ENCODE data around the gene MUC4.
A peak's percentile ranks its signal among the peaks of the same experiment; 100 is the strongest.

MUC4 gene

GRCh38 chr3:195811756-195812155, at the start of gene MUC4:
Gene MUC4 (minus strand): TSS chr3:195811929. CDS start chr3:195811817, 112 bp downstream.
- DNase-seq: no peak

GRCh38 chr3:195860456-195860855, 48.7 kb upstream of the MUC4 start:
- no peak for DNase-seq

DNA sequence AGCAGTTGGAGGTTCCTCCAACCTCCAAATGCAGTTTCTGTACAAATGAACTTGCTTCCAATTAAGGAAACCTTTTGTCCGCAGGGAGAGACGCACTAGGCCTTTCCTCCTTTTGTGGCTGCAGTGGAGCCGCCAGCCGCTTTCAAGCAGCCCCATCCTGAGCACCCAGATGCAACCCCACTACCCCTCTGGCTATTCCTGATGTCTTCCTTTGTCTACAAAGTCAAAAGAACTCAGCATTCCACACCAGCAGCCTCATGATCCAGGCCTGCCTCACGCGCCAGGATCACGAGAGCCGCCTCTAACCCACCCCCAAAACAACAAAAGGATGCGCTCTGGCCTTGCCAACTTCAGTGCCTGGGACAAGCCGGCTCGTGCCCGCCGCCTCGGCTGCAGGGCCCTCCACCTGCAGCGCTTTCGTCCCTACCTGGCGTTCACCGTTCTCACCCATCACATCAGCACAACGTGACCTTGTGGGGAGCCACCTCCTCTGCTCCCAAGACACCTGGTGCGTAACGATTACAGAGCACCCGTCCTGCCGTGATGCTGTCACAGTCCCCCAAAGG, 48.2 kb upstream of the MUC4 start:
- no peak for DNase-seq

GRCh38 chr3:195859061-195859845, 47.5 kb upstream of the MUC4 start:
- DNase-seq: peak; percentile 92

DNA sequence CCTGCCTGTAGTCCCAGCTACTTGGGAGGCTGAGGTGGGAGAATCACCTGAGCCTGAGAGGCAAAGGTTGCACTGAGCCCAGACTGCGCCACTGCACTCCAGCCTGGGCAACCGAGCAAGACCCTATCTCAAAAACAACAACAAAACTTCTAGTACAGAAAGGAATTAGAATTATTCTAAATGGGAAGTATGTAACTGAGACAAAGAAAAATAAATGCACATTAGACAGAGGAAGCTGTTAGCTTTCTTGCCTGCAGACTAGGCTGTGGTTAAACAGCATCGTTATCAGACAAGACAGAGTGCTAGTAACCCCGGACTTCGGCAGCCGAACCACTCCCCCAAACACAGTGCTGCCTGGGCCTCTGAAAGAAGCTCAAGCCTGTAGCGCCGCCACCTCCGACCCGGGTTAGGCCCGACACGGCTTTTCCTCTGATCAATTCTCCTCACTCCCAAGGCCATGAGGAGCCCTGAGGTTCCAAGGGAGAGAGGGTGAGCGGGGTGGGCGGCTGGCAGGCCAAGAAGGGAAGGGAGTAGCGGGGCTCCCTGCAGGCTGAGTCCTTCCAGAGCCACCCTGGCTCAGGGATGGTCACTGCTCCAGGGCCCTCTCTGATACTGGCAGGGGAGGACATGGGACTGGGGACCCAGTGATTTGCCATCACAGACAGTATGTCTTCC, 44.8 kb upstream of the MUC4 start:
- DNase-seq: no peak

DNA sequence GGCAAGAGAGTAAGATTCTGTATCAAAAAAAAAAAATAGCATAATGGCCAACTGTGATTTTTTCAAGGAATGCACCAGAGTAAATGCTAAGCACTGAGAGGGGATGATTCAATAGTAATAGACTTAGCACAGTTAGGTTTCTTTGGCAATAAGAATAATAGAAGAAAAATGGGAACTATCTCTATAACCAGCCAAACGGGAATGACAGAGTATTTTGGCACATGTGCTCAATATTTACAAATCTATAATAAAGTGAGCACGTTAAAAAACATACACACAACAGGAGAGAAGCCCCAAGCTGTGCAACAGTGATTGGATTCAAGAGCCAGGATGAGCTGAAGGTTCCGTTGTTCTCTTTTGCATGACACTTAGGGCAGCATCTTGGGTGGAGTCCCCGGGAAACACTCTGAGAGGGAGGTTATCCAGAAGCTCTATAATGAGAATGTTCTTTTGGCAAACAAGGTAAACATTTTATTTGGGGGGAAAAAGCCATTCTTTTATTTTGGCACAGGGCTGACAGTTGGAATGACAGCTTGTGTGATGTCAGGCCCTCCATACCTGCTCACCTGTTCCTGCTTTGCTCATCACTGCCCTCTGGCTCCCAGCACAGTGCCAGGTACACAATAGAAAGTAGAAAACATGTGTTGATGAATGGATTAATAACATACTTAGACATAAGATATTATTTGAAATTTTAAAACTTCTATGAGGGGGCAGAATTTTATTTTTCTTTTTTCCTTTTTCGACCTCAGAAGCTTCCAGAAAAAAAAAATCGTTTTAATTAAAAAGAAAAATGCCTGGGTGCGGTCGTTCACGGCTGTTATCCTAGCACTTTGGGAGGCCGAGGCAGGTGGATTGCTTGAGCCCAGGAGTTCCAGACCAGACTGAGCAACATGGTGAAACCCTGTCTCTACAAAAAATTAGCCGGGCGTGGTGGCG, 44.0 kb upstream of the MUC4 start:
- DNase-seq: no peak

- no peak for DNase-seq
These were observed 43.0 kb upstream of the MUC4 start for GRCh38 chr3:195854628-195855294.

GRCh38 chr3:195853996-195854395, 42.3 kb upstream of the MUC4 start:
- no peak for DNase-seq

- DNase-seq: no peak
These were observed 41.3 kb upstream of the MUC4 start for GRCh38 chr3:195853036-195853435.

DNA sequence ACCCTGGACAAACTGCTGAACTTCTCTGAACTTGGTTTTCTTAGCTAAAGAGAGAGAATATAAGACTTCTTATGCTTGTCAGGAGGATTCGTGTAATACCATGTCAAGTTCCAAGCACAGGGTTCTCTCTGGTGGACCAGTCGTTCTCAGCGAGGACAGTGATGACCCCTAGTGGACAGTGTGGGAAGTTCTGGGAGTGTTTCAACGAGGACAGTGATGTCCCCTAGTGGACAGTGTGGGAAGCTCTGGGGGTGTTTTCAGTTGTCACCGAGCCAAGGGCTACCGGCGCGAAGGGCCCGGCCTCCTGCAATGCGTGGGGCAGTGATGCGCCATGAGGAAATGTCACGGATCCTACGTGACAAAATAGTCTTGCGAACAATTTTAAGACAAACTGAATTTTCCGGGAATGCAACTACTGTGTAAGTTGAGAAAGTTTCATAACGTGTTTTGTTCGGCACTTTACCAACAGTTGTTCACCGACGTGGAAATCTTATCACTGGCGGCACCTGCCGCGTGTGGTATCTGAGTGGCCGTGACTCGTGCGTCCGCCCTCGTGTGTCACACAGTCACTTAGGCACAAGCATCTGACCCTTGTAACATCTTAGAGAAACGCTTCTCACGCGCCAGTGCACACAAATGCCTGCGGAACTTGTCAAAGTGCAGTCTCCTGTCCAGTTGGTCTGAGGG, 39.3 kb upstream of the MUC4 start:
- peak; percentile 92 for DNase-seq

GRCh38 chr3:195849322-195850074, 37.8 kb upstream of the MUC4 start:
- no peak for DNase-seq

- no peak for DNase-seq
These were observed 35.6 kb upstream of the MUC4 start for GRCh38 chr3:195847055-195847950.

DNA sequence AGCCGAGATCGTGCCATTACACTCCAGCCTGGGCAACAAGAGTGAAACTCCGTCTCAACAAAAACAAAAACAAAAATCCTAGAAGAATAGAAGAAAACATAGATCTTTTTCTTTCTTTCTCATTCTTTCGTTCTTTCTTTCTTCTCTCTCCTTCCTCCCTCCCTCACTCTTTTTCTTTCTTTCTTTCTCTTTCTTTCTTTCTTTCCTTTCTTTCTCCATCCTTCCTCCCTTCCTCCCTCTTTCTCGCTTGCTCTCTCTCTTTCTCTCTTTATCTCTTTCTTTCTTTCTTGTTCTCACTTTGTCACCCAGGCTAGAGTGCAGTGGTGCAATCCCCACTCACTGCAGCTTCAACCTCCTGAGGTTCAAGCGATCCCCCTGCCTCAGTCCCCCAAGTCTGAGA, 33.8 kb upstream of the MUC4 start:
- no peak for DNase-seq

GRCh38 chr3:195844671-195845218, 33.0 kb upstream of the MUC4 start:
- no peak for DNase-seq

GRCh38 chr3:195839260-195840010, 27.7 kb upstream of the MUC4 start:
- DNase-seq: no peak

GRCh38 chr3:195838714-195839113, 27.0 kb upstream of the MUC4 start:
- no peak for DNase-seq

GRCh38 chr3:195836476-195837135, 24.9 kb upstream of the MUC4 start:
- DNase-seq: no peak

GRCh38 chr3:195835791-195836190, 24.1 kb upstream of the MUC4 start:
- no peak for DNase-seq

All from activated effector memory CD4-positive, alpha-beta T cell treated with anti-CD3 and anti-CD28 coated beads, Interleukin-2, amount 50 U/mL, for 16 hours (primary cell).